Measurements from ENCODE around the gene PRM1. TPM values are rescaled to one million over a fixed set of nuclear protein-coding genes. Genes with fewer than 3 reads are reported as not detected.

The PRM1 gene
- total RNA-seq, 1 experiment from 2014 or later: not detected

GRCh38 chr16:11272484-11272883, 8.6 kb downstream of the PRM1 start:
- H2AK5ac ChIP-seq (ENCODE audit: insufficient read length, low read length): no peak overlapping the region
- H2BK120ac ChIP-seq (ENCODE audit: low read depth, low read length, poor library complexity, severe bottlenecking): no peak overlapping the region
- Mint-ChIP-seq H3K36me3 (ENCODE audit: insufficient read depth in 1 of 3, low read depth in 3 of 3) (no peaks in the 10 kb centered on the region), H3K4me1 (peaks cover 6 to 10% of the 10 kb centered on the region in 2 experiments), H3K4me3 (no peak overlapping the region), H3K9me3 (peaks cover 0 to 2% of the 10 kb centered on the region in 2 experiments; a peak in 3 of 5 replicates), H3K27me3 (ENCODE audit: low read depth) (peaks cover 2% of the 10 kb centered on the region), H3K27ac (peak overlapping the region in 1 of 3 experiments; percentile 11; a peak in 1 of 7 replicates)
- H2BK5ac ChIP-seq (ENCODE audit: insufficient read length, low read length): no peak overlapping the region
- no peaks in the 10 kb centered on the region for H3K79me2 ChIP-seq (ENCODE audit: insufficient read depth, low read length)
- H3K23ac ChIP-seq (ENCODE audit: insufficient read length, low read depth, low read length): no peak overlapping the region
- H3K27ac ChIP-seq (ENCODE audit: insufficient read length, low read depth, low read length): no peak overlapping the region
- H3K14ac ChIP-seq (ENCODE audit: insufficient read depth, low read length): no peak overlapping the region
- no peaks in the 10 kb centered on the region for H4K20me1 ChIP-seq (ENCODE audit: control insufficient read depth, insufficient read depth, insufficient read length)
- H3K9ac ChIP-seq (ENCODE audit: extremely low read depth, insufficient read length, low read length): no peak overlapping the region
- no peak overlapping the region for H4K5ac ChIP-seq (ENCODE audit: insufficient read length, low read depth, low read length)
- no peaks in the 10 kb centered on the region for H3K9me3 ChIP-seq (ENCODE audit: control insufficient read depth, low read depth, low read length)
- H3K4ac ChIP-seq (ENCODE audit: low read depth, low read length): no peak overlapping the region
- no peak for DNase-seq
- H3K56ac ChIP-seq (ENCODE audit: insufficient read length, low read depth, low read length): no peak overlapping the region
- no peaks in the 10 kb centered on the region for H3K27me3 ChIP-seq (ENCODE audit: insufficient read depth, low read length)
- no peak overlapping the region for H2BK20ac ChIP-seq (ENCODE audit: low read depth, low read length, poor library complexity, severe bottlenecking)
- H4K91ac ChIP-seq (ENCODE audit: insufficient read length, low read depth, low read length): no peak overlapping the region
- no peak overlapping the region for H2AFZ ChIP-seq (ENCODE audit: low read length)
- H3T11ph ChIP-seq (ENCODE audit: low read length): no peak overlapping the region
- no peaks in the 10 kb centered on the region for H3K79me1 ChIP-seq (ENCODE audit: insufficient read depth, low read depth, low read length, poor library complexity, severe bottlenecking)
- TF ChIP-seq, protein P1, sequence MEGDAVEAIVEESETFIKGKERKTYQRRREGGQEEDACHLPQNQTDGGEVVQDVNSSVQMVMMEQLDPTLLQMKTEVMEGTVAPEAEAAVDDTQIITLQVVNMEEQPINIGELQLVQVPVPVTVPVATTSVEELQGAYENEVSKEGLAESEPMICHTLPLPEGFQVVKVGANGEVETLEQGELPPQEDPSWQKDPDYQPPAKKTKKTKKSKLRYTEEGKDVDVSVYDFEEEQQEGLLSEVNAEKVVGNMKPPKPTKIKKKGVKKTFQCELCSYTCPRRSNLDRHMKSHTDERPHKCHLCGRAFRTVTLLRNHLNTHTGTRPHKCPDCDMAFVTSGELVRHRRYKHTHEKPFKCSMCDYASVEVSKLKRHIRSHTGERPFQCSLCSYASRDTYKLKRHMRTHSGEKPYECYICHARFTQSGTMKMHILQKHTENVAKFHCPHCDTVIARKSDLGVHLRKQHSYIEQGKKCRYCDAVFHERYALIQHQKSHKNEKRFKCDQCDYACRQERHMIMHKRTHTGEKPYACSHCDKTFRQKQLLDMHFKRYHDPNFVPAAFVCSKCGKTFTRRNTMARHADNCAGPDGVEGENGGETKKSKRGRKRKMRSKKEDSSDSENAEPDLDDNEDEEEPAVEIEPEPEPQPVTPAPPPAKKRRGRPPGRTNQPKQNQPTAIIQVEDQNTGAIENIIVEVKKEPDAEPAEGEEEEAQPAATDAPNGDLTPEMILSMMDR (conservative IDR thresholded peaks at IDR 0.05): no peak
- H4K8ac ChIP-seq (replicated peaks; ENCODE audit: insufficient read length, low read depth, low read length): no peak overlapping the region
- H2BK15ac ChIP-seq (ENCODE audit: low read depth, low read length): no peak overlapping the region
- H3K18ac ChIP-seq (ENCODE audit: insufficient read length, low read depth, low read length): no peak overlapping the region
- no peak overlapping the region for H3K4me2 ChIP-seq (ENCODE audit: insufficient read depth, insufficient read length, low read length)
- no peaks in the 10 kb centered on the region for H3K23me2 ChIP-seq (ENCODE audit: insufficient read length, low read depth, low read length, poor library complexity, severe bottlenecking)
- WGBS (ENCODE audit: extremely low coverage, insufficient read length, low lambda C conversion rate): no CpG with 5 or more reads among the region's 6 CpGs
- H2BK12ac ChIP-seq (ENCODE audit: insufficient read length, low read depth, low read length): no peak overlapping the region
- no peaks in the 10 kb centered on the region for H3K4me1 ChIP-seq (ENCODE audit: insufficient read depth, low read length)

Data from H9 (cell line).